Activated naive CD8-positive, alpha-beta T cell treated with anti-CD3 and anti-CD28 coated beads, Interleukin-2, amount 10 ng/mL, durations not matched to agents 7 days and 5 days (primary cell): Measurements from ENCODE around the gene PLCH2. TPM values are rescaled to one million over a fixed set of nuclear protein-coding genes. Genes with fewer than 3 reads are reported as not detected.
"Not testable (repeated sequence)": the region's sequence is repeated elsewhere in the genome, so short reads cannot be mapped to it uniquely, and the experiment has no call there.

Experiments
- ATAC-seq: fragments of 150-1000 bp; cut with Tn5 transposase; one replicate; pipeline ENCODE4 v1.10.0; 2021; ENCODE audit warnings: low read depth, moderate library complexity
- POLR2A ChIA-PET: fragments of 350-600 bp; sonication (Branson Sonifier 250); formaldehyde crosslinking; loops from one replicate; lab custom pipeline; 2021; ENCODE audit warnings: antibody characterized with exemption; lab: Charles Lee
- DNase-seq: peaks from one replicate; pipeline ENCODE4 v3.0.0; 2021
- H3K27ac Mint-ChIP-seq: one replicate; pipeline ENCODE4 v1.8.0; 2022; ENCODE audit warnings: mild to moderate bottlenecking, mixed read lengths
- H3K27me3 Mint-ChIP-seq: one replicate; pipeline ENCODE4 v1.8.0; 2022; ENCODE audit warnings: mild to moderate bottlenecking, moderate library complexity, mixed read lengths
- H3K36me3 Mint-ChIP-seq: one replicate; pipeline ENCODE4 v1.8.0; 2021; ENCODE audit warnings: mild to moderate bottlenecking, mixed read lengths
- H3K4me1 Mint-ChIP-seq: one replicate; pipeline ENCODE4 v1.8.0; 2021; ENCODE audit warnings: mixed read lengths
- H3K4me3 Mint-ChIP-seq: one replicate; pipeline ENCODE4 v1.8.0; 2022; ENCODE audit warnings: mild to moderate bottlenecking, moderate library complexity, mixed read lengths
- H3K9me3 Mint-ChIP-seq: one replicate; pipeline ENCODE4 v1.8.0; 2021; ENCODE audit warnings: mixed read lengths
- total RNA-seq, 2 experiments: library from RNA; stranded (reverse); gene quantifications; one replicate each; pipeline ENCODE4 v1.2.3, GENCODE V29; 2021

PLCH2 gene
- total RNA-seq, 2 experiments from 2014 or later: 28.2 to 30.3 TPM

DNA sequence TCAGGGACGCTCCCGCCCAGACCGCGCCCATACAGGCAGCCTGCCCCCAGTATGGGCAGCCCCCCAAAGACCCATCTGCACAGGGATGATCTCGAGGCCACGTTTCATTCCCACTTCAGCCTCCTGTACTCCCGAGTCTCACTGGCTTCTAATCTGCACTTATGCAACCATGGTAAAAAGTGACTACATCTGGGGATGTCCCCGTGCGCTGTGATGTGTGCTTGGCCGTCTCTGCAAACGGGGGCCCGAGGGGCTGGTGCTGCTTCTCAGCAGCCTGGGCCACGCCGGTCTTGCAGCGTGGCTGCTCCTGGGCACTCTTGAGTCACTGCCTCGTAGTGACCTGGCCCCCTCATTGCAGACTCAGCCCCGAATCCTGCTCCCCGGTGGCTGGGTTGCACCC lies 17.4 kb upstream of the PLCH2 start:
- Mint-ChIP-seq H3K36me3 (no peaks in the 10 kb centered on the region), H3K4me3 (no peak overlapping the region), H3K9me3 (no peaks in the 10 kb centered on the region), H3K27ac (no peak overlapping the region), H3K27me3 (no peaks in the 10 kb centered on the region), H3K4me1 (no peaks in the 10 kb centered on the region)
- POLR2A ChIA-PET: no interaction called here
- DNase-seq (no peak), ATAC-seq (no peak)

DNA sequence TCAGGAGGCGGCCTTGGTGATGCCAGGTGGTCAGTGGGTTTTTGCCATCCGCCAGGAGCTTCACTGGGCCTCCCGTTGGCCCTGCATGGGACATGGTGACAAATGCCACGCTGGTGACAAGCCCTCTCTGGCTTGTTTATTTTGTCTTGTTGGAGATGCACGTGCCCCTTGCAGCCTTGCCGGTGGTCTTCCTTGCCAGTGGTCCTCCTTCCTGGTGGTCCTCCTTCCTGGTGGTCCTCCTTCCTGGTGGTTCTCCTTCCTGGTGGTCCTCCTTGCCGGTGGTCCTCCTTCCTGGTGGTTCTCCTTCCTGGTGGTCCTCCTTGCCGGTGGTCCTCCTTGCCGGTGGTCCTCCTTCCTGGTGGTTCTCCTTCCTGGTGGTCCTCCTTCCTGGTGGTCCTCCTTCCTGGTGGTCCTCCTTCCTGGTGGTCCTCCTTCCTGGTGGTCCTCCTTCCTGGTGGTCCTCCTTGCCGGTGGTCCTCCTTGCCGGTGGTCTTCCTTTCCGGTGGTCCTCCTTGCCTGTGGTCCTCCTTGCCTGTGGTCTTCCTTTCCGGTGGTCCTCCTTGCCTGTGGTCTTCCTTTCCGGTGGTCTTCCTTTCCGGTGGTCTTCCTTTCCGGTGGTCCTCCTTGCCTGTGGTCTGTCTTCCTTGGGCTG lies 16.9 kb upstream of the PLCH2 start:
- H3K27me3 Mint-ChIP-seq, H3K27ac Mint-ChIP-seq, H3K36me3 Mint-ChIP-seq, POLR2A ChIA-PET, H3K4me3 Mint-ChIP-seq, H3K9me3 Mint-ChIP-seq, DNase-seq, H3K4me1 Mint-ChIP-seq, ATAC-seq: not testable (repeated sequence)

DNA sequence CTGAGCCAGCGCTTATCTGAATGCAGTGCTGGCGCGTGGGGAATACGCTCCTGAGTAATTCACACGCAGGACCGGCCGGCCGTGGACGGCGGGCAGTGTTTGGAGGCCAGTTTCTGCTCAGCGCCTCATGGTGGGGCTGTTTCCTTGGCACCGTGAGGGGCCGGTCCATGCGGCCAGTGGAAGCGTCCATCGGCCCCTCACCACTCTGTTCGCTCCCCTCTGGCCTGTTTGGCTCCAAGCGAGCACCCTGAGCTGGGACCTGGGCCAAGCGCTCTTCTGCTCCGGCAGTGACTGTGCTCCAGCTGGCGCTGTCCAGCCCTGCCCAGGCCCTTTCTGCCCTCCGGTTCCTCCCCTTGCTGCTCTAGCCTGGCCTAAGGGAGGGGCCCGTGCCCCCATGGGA lies 16.3 kb upstream of the PLCH2 start:
- POLR2A ChIA-PET: no interaction called here
- no peaks in the 10 kb centered on the region for H3K4me1 Mint-ChIP-seq
- H3K27me3 Mint-ChIP-seq: no peaks in the 10 kb centered on the region
- H3K4me3 Mint-ChIP-seq: no peak overlapping the region
- no peaks in the 10 kb centered on the region for H3K9me3 Mint-ChIP-seq
- H3K36me3 Mint-ChIP-seq: no peaks in the 10 kb centered on the region
- ATAC-seq: peak; percentile 14
- DNase-seq: no peak
- no peak overlapping the region for H3K27ac Mint-ChIP-seq

DNA sequence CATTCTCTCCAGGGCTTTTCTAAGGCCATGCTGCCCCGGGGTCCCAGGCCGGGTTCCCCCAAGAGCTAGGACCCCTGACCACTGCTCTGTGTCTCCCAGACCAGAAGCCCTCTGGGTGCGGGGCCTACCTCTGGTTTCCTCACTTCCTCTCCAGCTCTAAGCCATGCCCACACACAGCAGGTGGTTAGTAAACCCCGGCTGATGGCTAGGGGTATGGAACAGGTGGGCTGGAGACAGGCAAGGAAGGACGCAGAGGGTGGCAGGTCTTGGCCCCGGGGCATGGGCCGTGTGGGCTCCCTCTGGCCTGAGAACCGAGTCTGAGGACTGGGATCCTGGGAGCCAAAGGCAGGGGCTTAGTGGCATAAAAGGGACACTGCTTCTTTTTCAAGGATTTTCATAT lies 15.9 kb upstream of the PLCH2 start:
- no peak for DNase-seq
- no peak overlapping the region for H3K4me3 Mint-ChIP-seq
- no peak for ATAC-seq
- H3K27me3 Mint-ChIP-seq: no peaks in the 10 kb centered on the region
- POLR2A ChIA-PET: no interaction called here
- no peaks in the 10 kb centered on the region for H3K9me3 Mint-ChIP-seq
- no peak overlapping the region for H3K27ac Mint-ChIP-seq
- no peaks in the 10 kb centered on the region for H3K36me3 Mint-ChIP-seq
- no peaks in the 10 kb centered on the region for H3K4me1 Mint-ChIP-seq

DNA sequence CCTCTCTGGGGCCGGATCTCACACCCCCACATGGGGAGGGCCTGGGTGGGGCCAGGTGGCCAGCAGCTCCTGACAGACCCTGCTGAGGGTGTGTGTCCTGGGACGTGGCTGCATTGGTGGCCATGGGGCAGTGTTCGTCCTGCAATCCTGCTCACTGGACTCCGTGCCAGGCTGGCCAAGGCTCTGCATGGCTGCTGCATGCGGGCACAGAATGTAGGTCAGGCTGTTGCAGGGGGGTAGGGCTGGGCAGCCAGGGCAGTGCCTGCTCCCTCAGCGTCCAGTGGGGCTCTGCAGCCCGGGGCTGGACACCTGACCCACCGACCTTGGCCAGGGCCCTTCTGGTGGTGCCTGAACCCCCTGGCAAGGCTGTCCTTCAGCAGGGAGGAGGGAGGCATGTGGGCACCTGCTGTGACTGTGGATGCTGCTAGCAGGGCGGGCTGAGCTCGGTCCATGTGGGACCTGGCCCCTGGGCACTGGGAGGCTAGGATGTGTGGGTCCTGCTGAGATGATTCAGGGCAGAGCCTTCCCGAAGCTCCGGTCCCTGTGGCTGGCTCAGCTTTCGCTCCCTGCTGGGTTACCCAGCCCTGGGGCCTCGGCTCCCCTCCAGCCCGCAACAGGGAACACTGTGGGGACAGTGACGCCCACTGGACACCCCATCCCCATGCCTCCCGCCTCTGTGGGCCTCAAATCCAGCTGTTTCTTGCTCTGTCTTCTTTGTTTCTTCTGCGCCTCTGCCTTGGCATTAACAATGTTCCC lies 14.9 kb upstream of the PLCH2 start:
- H3K27me3 Mint-ChIP-seq: no peaks in the 10 kb centered on the region

DNA sequence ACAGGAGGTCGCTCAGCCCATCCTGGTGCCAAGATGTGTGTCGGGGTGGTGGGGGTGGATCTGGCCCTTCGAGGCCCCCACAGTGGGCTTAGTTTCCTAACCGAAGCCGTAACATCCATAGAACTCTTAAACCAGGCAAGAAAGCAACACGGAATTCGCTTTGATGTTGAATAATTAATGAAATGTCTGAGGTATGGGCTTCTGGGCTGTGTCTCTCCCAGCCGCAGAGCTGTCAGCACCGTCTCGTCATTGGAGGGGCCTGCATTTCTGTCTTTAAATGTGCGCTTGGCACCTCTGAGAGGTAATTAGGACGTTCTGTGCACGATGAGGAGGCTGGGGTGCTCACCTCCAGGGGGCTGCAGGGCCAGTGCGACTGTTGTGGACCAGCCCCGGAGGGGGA lies 13.3 kb upstream of the PLCH2 start:
- POLR2A ChIA-PET: no interaction called here
- no peaks in the 10 kb centered on the region for H3K9me3 Mint-ChIP-seq
- H3K36me3 Mint-ChIP-seq: no peaks in the 10 kb centered on the region
- H3K27me3 Mint-ChIP-seq: no peaks in the 10 kb centered on the region
- ATAC-seq: no peak
- H3K27ac Mint-ChIP-seq: no peak overlapping the region
- no peak for DNase-seq
- H3K4me1 Mint-ChIP-seq: no peaks in the 10 kb centered on the region
- H3K4me3 Mint-ChIP-seq: no peak overlapping the region

More for the DNA sequence above, 14.9 kb upstream of the PLCH2 start:
- ATAC-seq (no peak), DNase-seq (no peak)
- Mint-ChIP-seq H3K4me3 (no peak overlapping the region), H3K4me1 (no peaks in the 10 kb centered on the region), H3K36me3 (no peaks in the 10 kb centered on the region), H3K27ac (no peak overlapping the region), H3K9me3 (no peaks in the 10 kb centered on the region)
- POLR2A ChIA-PET: interaction anchor here (0.6 kb wide), 1 partner anchor 120 kb away, joined by 6 read pairs; no protein-coding TSS in a partner anchor

DNA sequence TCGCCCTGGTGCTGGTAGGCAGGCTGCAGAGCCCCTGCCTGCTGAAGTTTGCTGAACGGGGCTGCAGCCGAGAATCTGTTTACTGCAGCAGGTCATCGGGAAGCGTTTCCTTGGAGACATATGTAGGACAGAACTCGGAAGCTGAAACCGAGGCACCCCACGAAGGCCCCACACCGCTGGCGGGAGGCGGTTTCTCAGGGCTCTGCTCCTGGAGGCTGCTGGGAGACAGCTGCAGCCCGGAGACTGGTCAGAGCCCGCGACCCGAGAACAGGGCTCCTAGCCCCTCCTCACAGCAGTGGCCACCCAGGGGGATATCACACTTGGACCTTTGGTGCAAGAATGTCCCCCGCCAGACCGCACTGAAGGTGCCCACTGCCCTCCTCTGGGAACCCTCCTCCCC lies 12.7 kb upstream of the PLCH2 start:
- no peaks in the 10 kb centered on the region for H3K27me3 Mint-ChIP-seq
- no peak overlapping the region for H3K4me3 Mint-ChIP-seq
- no peak overlapping the region for H3K27ac Mint-ChIP-seq
- no peaks in the 10 kb centered on the region for H3K36me3 Mint-ChIP-seq
- DNase-seq (no peak), ATAC-seq (no peak)
- no peaks in the 10 kb centered on the region for H3K4me1 Mint-ChIP-seq
- H3K9me3 Mint-ChIP-seq: no peaks in the 10 kb centered on the region
- POLR2A ChIA-PET: no interaction called here

DNA sequence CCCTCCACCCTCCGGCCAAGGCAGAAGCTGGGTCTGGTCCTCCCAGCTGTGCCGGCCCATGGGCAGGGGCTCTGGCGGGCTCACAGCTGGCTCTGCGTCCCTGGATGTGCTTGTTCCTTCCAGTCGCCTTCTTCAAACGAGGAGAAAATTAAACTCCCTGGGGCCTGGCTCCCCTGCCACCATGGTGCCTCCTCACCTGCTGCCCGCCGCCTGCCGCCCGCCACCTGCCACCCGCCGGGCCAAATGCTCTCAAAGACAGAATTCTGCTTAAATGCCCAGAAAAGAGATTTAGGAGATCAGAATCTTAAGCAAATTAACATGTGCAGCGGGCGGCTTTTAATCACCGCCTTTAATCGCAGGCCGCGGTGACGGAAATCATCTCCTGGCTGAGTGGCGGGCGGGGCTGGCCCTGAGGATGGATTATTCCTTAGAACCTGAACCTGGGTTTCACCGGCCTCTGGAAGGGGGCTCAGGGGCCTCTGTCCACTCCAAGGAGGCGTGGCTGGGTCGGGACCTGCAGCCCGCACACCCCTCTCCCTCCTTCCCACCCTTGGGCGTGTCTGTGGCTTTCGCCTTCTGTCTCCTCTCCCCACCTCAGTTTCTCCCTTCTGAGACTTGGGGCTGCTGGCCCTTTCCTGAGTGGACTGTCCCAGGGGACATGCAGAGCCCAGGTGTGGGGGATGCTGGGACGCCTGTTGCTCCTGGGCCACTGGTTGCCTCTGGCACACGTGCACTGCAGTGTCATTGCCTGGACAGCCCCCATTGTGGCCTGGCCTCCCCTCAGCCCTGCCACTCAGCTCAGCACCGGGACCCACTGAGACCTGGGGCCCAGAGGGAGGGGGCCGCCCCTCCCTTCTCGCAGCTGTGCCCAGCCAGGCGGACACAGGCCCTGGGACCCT lies 10.5 kb upstream of the PLCH2 start:
- no peaks in the 10 kb centered on the region for H3K4me1 Mint-ChIP-seq
- H3K9me3 Mint-ChIP-seq: no peaks in the 10 kb centered on the region
- H3K27me3 Mint-ChIP-seq: no peaks in the 10 kb centered on the region
- H3K27ac Mint-ChIP-seq: no peak overlapping the region
- POLR2A ChIA-PET: no interaction called here
- H3K36me3 Mint-ChIP-seq: no peaks in the 10 kb centered on the region
- ATAC-seq (no peak), DNase-seq (no peak)
- no peak overlapping the region for H3K4me3 Mint-ChIP-seq

DNA sequence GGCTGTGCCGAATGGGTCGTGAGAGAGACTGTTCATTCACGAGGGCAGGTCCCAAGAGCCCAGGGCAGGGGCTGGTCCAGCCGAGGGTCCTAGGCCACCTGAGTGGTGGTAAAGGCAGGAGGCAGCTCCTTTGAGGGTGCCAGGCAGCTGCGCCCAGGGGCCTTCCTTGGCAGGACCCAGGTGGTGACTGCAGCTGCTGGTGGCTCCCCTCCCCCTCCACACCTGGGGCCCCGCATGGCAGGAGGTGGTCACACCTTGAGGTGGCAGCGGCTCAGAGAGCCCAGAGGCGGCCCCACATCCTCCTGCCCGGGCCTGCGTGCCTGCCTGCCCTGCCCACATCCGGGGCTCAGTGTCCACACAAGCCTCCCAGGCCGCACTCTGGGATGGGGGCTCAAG lies 9.8 kb upstream of the PLCH2 start:
- POLR2A ChIA-PET: no interaction called here
- Mint-ChIP-seq H3K4me3 (no peak overlapping the region), H3K4me1 (no peaks in the 10 kb centered on the region), H3K27ac (no peak overlapping the region), H3K36me3 (no peaks in the 10 kb centered on the region), H3K27me3 (no peaks in the 10 kb centered on the region), H3K9me3 (no peaks in the 10 kb centered on the region)
- ATAC-seq (no peak), DNase-seq (no peak)

DNA sequence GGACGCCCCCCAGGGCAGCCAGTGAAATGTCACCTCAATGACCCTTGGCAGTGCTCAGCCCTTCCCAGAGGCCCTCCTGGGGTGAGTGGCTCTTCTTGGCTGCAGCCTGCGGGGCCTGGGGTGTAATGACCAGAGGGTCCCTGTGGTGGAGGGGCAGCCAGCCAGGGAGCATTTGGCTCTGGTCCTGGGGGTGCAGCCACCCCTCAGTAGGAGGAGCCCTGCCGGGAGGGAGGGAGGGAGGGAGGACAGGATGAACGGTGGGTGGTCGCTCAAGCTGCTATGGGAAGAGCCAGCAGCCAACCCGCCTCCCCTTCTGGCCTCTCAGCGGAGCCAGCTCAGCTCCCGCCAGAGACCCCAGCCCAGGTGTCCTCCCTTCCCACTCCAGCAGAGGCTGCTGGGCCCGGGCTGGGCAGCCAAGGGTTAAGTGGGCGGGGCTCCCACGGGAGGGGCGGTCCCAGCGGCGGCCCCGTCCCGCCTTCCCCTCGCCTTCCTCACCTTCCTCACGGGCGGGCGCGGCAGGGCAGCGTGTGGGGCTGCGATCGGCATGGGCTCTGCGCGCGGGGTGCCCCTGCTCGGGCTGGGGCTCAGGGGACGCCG lies 9.0 kb upstream of the PLCH2 start:
- ATAC-seq: no peak
- no peak overlapping the region for H3K27ac Mint-ChIP-seq
- POLR2A ChIA-PET: no interaction called here
- H3K9me3 Mint-ChIP-seq: no peaks in the 10 kb centered on the region
- DNase-seq: peak; percentile 59
- no peaks in the 10 kb centered on the region for H3K36me3 Mint-ChIP-seq
- H3K4me1 Mint-ChIP-seq: no peaks in the 10 kb centered on the region
- H3K27me3 Mint-ChIP-seq: no peaks in the 10 kb centered on the region
- no peak overlapping the region for H3K4me3 Mint-ChIP-seq

DNA sequence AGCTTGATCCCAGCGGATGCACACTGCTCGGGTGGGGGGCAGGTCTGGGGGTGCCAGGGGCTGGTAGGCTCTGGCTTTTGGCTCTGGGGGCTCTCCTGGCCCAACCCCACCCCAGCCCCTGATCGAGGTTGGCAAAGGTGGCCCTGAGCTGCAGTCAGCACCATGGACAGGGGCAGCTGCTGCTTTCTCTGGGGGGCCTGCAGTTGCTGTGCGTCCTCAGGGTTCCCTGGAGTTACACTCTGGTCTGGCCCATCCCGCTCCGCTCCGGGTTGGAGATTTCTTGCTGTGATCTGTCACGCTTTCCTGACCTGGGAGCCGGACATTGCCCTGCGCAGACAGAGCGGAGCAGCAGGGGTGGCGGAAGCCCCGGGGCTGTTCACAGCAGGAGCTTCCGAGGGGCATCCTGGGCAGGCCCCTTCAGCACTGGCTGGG lies 8.0 kb upstream of the PLCH2 start:
- H3K4me1 Mint-ChIP-seq: no peaks in the 10 kb centered on the region
- no peak overlapping the region for H3K4me3 Mint-ChIP-seq
- H3K9me3 Mint-ChIP-seq: no peaks in the 10 kb centered on the region
- DNase-seq: peak; percentile 76
- H3K27me3 Mint-ChIP-seq: no peaks in the 10 kb centered on the region
- peak; percentile 37 for ATAC-seq
- no peak overlapping the region for H3K27ac Mint-ChIP-seq
- POLR2A ChIA-PET: no interaction called here
- H3K36me3 Mint-ChIP-seq: no peaks in the 10 kb centered on the region

DNA sequence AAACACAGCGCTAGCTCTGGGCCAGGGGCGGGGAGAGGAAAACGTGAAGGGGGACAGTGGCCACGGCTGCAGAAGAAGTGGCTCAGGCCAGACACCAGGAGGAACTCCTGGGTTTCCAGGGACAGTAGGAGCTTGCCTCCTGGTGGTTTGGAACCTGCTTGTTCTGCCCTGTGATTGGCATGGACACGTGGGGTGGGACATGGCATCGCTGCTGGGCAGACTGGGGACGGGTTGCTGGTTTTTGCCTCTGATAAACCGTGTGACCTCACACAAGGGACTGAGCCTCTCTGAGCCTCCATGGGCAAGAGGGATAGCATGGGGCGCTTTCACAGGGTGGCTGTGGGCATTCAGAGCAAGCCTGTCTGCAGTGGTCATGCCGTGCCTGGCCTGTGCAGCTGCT lies 7.5 kb upstream of the PLCH2 start:
- Mint-ChIP-seq H3K27me3 (no peaks in the 10 kb centered on the region), H3K4me3 (no peak overlapping the region)
- POLR2A ChIA-PET: no interaction called here

More for the DNA sequence above, 7.5 kb upstream of the PLCH2 start:
- DNase-seq (no peak), ATAC-seq (no peak)
- no peaks in the 10 kb centered on the region for H3K4me1 Mint-ChIP-seq
- no peak overlapping the region for H3K27ac Mint-ChIP-seq
- no peaks in the 10 kb centered on the region for H3K36me3 Mint-ChIP-seq
- H3K9me3 Mint-ChIP-seq: no peaks in the 10 kb centered on the region
